Measurements from ENCODE around the gene DCTPP1. TPM values are rescaled to one million over a fixed set of nuclear protein-coding genes. Genes with fewer than 3 reads are reported as not detected.

The DCTPP1 gene
- polyA plus RNA-seq, 2 of the 4 experiments (the other 2 are of a cell fraction): 105 to 121 TPM

DNA sequence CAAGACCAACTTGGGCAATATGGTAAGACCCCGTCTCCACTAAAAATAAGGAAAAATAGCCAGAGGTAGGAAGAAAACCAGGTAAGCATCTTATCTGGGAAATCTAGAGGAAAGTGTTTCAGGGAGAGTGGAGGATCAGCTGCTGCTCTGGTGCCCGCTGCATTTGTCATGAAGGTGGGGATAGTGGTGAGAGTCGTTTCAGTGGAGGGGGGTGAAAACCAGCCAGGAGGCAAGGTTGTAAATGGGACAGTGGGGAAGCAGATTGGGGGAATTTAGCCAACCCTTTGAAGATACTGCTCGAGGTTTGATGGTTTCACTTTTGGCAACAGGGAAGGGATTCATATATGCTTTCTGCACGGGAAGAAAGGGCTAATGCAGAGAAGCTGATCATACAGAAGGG, 8.8 kb downstream of the DCTPP1 start (continued):
- TF ChIP-seq ZNF302 (CRISPR knock-in tag; IDR thresholded peaks at IDR 0.05) (no peak), ZSCAN20 (CRISPR knock-in tag; IDR thresholded peaks at IDR 0.05) (no peak), NFE2L2 (conservative IDR thresholded peaks at IDR 0.05; ENCODE audit: low read length) (no peak), NR3C1 (IDR thresholded peaks at IDR 0.05) (no peak), CBX2 (IDR thresholded peaks at IDR 0.05; ENCODE audit: borderline replicate concordance, low read depth) (no peak), KDM1A (IDR thresholded peaks at IDR 0.05; ENCODE audit: low read depth) (no peak)

DNA sequence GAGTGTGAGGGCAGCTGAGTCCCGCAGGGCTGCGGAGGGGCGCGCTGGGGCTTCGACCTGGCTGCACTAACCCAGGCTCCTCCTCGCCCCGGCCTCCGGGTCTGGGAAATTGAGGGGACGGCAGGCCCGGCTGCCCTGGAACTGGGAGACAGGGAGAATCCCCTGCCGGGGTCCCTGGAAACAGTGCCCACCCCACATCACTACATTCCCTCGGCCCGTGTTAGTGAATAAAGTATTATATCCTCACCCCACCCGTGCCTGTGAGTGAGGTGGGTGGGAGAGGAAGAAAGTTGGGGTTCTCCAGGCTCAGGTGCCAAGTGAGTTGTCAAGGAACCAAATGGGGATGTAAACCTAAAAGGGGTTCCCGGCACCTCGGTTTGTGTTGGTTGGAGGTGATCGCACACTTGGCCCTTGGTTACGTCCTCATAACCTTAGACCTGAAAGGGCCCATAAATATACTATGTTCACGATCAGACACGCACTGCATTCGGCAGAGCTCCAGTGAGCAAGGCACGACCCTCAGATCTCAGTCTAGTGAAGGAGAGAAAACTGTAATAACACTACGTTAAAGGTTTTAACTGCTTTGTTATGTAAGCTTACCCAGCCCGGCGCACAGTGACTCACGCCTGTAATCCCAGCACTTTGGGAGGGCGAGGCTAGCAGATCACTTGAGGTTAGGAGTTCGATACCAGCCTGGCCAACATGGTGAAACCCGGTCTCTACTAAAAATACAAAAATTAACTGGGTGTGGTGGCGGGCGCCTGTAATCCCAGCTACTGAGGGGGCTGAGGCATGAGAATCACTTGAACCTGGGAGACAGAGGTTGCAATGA, 11.3 kb downstream of the DCTPP1 start:
- 68% methylated on average over 27 of the region's 31 CpGs for WGBS (ENCODE audit: missing lambda C conversion rate)

DNA sequence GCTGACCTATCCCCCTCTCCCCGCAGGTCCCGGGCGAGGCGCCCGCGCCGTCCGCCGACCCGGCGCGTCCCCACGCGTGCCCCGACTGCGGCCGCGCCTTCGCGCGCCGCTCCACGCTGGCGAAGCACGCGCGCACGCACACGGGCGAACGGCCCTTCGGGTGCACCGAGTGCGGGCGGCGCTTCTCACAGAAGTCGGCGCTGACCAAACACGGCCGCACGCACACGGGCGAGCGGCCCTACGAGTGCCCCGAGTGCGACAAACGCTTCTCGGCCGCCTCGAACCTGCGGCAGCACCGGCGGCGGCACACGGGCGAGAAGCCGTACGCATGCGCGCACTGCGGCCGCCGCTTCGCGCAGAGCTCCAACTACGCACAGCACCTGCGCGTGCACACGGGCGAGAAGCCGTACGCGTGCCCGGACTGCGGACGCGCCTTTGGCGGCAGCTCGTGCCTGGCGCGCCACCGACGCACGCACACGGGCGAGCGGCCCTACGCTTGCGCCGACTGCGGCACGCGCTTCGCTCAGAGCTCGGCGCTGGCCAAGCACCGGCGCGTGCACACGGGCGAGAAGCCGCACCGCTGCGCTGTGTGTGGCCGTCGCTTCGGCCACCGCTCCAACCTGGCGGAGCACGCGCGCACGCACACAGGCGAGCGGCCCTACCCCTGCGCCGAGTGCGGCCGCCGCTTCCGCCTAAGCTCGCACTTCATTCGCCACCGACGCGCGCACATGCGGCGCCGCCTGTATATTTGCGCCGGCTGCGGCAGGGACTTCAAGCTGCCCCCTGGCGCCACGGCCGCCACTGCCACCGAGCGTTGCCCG, 12.1 kb downstream of the DCTPP1 start:
- ChIA-PET POLR2A (interaction anchor here (0.6 to 1.9 kb wide), 19 partner anchors 8 to 628 kb away, joined by 3 to 23 read pairs (median 4); partner anchors contain the start of genes ALDOA, CD2BP2, DCTPP1 and TBX6), CTCF (interaction anchor here (0.9 to 5.3 kb wide), 13 partner anchors 8 to 325 kb away, joined by 3 to 68 read pairs (median 4); partner anchors contain the start of genes DCTPP1, ZNF48 and ZNF771)
- Histone ChIP-seq H3K4me1 (peaks cover 20% of the 10 kb centered on the region; the same call in 2 of the 3 replicates), H3K9me3 (no peaks in the 10 kb centered on the region), H3K27ac (peak overlapping the region; percentile 89 to 91), H3K4me2 (peak overlapping the region; percentile 85), H3K4me3 (peak overlapping the region; percentile 66)
- WGBS (ENCODE audit: missing lambda C conversion rate): 0% methylated on average over 5 of the region's 140 CpGs
- FAIRE-seq (no peak), DNase-seq (ENCODE audit: low read depth in 1 of 2, low spot score in 1 of 2) (peak; percentile 80 to 98), ATAC-seq (peak; percentile 90 to 94)
- peak; percentile 8 to 26; a peak in 2 of 5 replicates for TF ChIP-seq RAD21 (conservative IDR thresholded peaks at IDR 0.05 in 1 of 2, IDR thresholded peaks at IDR 0.05 in 1 of 2)
- no peak for TF ChIP-seq CBX8 (IDR thresholded peaks at IDR 0.05)
- no peak for TF ChIP-seq CHD2 (IDR thresholded peaks at IDR 0.05; ENCODE audit: low read length, partially characterized antibody)
- peak; percentile 55; the same call in 1 of the 2 replicates for TF ChIP-seq KDM1A (IDR thresholded peaks at IDR 0.05; ENCODE audit: low read depth)
- no peak for TF ChIP-seq JUNB (IDR thresholded peaks at IDR 0.05)
- TF ChIP-seq, protein P1, sequence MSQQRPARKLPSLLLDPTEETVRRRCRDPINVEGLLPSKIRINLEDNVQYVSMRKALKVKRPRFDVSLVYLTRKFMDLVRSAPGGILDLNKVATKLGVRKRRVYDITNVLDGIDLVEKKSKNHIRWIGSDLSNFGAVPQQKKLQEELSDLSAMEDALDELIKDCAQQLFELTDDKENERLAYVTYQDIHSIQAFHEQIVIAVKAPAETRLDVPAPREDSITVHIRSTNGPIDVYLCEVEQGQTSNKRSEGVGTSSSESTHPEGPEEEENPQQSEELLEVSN (IDR thresholded peaks at IDR 0.05; ENCODE audit: borderline replicate concordance, low read depth): peak; percentile 64
- peak; percentile 66; the same call in 1 of the 2 replicates for TF ChIP-seq NPAS2 (CRISPR knock-in tag; IDR thresholded peaks at IDR 0.05; ENCODE audit: borderline replicate concordance)
- TF ChIP-seq EHF (CRISPR knock-in tag; IDR thresholded peaks at IDR 0.05): peak; percentile 74; the same call in 1 of the 2 replicates
- TF ChIP-seq POLR2A (IDR thresholded peaks at IDR 0.05; ENCODE audit: low read length): peak; percentile 26
- peak; percentile 42; the same call in 2 of the 3 replicates for TF ChIP-seq SMC3 (IDR thresholded peaks at IDR 0.05)
- TF ChIP-seq TP53 (CRISPR knock-in tag; IDR thresholded peaks at IDR 0.05): peak; percentile 77
- TF ChIP-seq, protein P2, sequence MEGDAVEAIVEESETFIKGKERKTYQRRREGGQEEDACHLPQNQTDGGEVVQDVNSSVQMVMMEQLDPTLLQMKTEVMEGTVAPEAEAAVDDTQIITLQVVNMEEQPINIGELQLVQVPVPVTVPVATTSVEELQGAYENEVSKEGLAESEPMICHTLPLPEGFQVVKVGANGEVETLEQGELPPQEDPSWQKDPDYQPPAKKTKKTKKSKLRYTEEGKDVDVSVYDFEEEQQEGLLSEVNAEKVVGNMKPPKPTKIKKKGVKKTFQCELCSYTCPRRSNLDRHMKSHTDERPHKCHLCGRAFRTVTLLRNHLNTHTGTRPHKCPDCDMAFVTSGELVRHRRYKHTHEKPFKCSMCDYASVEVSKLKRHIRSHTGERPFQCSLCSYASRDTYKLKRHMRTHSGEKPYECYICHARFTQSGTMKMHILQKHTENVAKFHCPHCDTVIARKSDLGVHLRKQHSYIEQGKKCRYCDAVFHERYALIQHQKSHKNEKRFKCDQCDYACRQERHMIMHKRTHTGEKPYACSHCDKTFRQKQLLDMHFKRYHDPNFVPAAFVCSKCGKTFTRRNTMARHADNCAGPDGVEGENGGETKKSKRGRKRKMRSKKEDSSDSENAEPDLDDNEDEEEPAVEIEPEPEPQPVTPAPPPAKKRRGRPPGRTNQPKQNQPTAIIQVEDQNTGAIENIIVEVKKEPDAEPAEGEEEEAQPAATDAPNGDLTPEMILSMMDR (IDR thresholded peaks at IDR 0.05): peak; percentile 34; the same call in 1 of the 3 replicates
- TF ChIP-seq, protein P3, sequence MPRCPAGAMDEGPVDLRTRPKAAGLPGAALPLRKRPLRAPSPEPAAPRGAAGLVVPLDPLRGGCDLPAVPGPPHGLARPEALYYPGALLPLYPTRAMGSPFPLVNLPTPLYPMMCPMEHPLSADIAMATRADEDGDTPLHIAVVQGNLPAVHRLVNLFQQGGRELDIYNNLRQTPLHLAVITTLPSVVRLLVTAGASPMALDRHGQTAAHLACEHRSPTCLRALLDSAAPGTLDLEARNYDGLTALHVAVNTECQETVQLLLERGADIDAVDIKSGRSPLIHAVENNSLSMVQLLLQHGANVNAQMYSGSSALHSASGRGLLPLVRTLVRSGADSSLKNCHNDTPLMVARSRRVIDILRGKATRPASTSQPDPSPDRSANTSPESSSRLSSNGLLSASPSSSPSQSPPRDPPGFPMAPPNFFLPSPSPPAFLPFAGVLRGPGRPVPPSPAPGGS (IDR thresholded peaks at IDR 0.05): 0 out of 3 replicates have a peak, but pooled peaks have one; percentile 35
- TF ChIP-seq ZFP36 (IDR thresholded peaks at IDR 0.05; ENCODE audit: borderline replicate concordance, partially characterized antibody): peak; percentile 16

More for the DNA sequence above, 11.3 kb downstream of the DCTPP1 start:
- H3K27ac ChIP-seq: peak overlapping the region; percentile 89 to 91
- POLR2A ChIA-PET: interaction anchor here (0.6 to 1.9 kb wide), 15 partner anchors 9 to 353 kb away, joined by 3 to 23 read pairs (median 4); partner anchors contain the start of genes ALDOA, CD2BP2, DCTPP1 and TBX6
- H3K4me3 ChIP-seq: peak overlapping the region; percentile 66
- peaks cover 12% of the 10 kb centered on the region; the same call in 2 of the 3 replicates for H3K4me1 ChIP-seq
- ATAC-seq: peak; percentile 1 to 7; a peak in 2 of 6 replicates
- peak in 1 of 2 experiments; percentile 36 for DNase-seq (ENCODE audit: low read depth in 1 of 2, low spot score in 1 of 2)
- peak overlapping the region; percentile 85 for H3K4me2 ChIP-seq
- TF ChIP-seq, protein P2 (IDR thresholded peaks at IDR 0.05): 0 out of 3 replicates have a peak, but pooled peaks have one; percentile 3
- TF ChIP-seq HOXB5 (CRISPR knock-in tag; IDR thresholded peaks at IDR 0.05): no peak
- TF ChIP-seq RNF2 (IDR thresholded peaks at IDR 0.05; ENCODE audit: borderline replicate concordance, low read depth): 0 out of 2 replicates have a peak, but pooled peaks have one; percentile 5
- TF ChIP-seq, protein P4, sequence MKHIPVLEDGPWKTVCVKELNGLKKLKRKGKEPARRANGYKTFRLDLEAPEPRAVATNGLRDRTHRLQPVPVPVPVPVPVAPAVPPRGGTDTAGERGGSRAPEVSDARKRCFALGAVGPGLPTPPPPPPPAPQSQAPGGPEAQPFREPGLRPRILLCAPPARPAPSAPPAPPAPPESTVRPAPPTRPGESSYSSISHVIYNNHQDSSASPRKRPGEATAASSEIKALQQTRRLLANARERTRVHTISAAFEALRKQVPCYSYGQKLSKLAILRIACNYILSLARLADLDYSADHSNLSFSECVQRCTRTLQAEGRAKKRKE (CRISPR knock-in tag; IDR thresholded peaks at IDR 0.05; ENCODE audit: low read depth): no peak
- TF ChIP-seq TFCP2L1 (CRISPR knock-in tag; IDR thresholded peaks at IDR 0.05): 0 out of 2 replicates have a peak, but pooled peaks have one; percentile 24
- no peaks in the 10 kb centered on the region for H3K9me3 ChIP-seq
- CTCF ChIA-PET: interaction anchor here (0.5 to 5.3 kb wide), 16 partner anchors 8 to 383 kb away, joined by 3 to 68 read pairs (median 4); partner anchors contain the start of genes DCTPP1, ZNF48 and ZNF771
- FAIRE-seq: no peak

Data from A549 (cell line).